ENCODE results near the gene FAM210A.

Gene FAM210A

DNA sequence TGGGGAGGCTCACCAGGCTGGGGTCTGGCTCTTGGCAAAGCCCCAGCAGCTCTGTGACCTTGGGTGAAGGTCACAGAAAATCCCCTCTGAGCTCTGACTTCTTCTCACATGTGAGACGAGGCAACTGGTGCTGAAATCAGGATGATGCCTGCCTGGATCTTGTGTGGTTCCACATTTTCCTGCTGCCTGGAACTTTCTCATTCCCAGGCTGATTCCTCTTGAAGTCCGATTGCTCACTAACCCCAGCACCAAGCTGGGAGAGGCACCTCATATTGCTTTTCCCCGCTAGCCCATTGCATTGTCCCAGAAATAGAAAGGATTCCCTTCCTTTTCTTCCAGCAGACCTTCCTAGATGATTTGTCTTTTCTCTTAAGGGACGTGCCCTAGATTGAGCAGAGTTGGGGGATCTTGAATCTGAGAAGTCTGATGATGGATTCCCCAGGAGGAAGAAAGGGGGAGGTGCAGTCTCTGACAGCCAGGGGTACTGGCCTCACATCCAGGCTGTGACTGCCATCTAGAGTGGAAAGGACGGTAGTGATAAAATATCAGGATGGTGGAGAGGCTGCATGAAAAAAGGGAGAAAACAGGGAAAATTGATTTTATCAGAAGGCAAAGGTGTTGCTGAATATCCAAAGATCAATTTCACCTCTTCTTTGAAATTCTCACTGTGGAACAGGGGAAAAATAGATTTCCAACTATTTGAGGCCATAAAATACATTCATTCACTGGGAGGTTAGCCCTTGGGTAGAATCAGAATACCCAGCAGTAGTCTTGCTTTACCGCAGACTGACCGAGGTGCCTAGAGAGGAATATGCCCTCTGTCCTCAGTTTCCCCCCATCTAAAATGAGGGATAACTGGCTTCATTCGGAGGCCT lies 96.3 kb downstream of the FAM210A start:
- peak; percentile 60 for DNase-seq (ENCODE audit: low read depth)
- no peak overlapping the region for H3K4me3 ChIP-seq (ENCODE audit: control insufficient read depth, low read depth, low read length)
- TF ChIP-seq, protein P1, sequence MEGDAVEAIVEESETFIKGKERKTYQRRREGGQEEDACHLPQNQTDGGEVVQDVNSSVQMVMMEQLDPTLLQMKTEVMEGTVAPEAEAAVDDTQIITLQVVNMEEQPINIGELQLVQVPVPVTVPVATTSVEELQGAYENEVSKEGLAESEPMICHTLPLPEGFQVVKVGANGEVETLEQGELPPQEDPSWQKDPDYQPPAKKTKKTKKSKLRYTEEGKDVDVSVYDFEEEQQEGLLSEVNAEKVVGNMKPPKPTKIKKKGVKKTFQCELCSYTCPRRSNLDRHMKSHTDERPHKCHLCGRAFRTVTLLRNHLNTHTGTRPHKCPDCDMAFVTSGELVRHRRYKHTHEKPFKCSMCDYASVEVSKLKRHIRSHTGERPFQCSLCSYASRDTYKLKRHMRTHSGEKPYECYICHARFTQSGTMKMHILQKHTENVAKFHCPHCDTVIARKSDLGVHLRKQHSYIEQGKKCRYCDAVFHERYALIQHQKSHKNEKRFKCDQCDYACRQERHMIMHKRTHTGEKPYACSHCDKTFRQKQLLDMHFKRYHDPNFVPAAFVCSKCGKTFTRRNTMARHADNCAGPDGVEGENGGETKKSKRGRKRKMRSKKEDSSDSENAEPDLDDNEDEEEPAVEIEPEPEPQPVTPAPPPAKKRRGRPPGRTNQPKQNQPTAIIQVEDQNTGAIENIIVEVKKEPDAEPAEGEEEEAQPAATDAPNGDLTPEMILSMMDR (conservative IDR thresholded peaks at IDR 0.05; ENCODE audit: control insufficient read depth, insufficient read depth, low read depth, low read length): peak; percentile 73

GRCh38 chr18:13628211-13628610 lies 98.1 kb downstream of the FAM210A start:
- no peak for DNase-seq (ENCODE audit: low read depth)
- no peak overlapping the region for H3K4me3 ChIP-seq (ENCODE audit: control insufficient read depth, low read depth, low read length)
- TF ChIP-seq, protein P1 (conservative IDR thresholded peaks at IDR 0.05; ENCODE audit: control insufficient read depth, insufficient read depth, low read depth, low read length): no peak

DNA sequence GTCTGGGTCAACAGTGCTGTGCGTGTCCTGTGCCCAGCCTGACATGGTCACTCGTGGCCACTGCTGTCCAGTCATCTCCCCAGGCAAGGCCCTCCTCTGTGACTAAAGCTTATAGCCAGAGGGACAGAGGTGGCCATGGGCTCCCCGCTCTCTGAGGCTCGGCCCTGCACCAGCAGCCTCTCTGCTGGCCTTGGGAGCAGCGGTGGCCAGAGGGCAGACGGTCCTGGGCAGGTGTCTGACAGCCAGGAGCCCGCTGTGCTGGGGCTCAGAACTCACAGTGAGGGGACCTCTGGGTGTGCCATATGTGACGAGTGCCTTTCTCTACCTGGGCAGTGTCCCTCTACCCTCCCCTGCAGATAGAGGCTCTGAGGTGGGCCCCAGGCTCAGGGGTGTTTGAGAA lies 98.7 kb downstream of the FAM210A start:
- TF ChIP-seq, protein P1 (conservative IDR thresholded peaks at IDR 0.05; ENCODE audit: control insufficient read depth, insufficient read depth, low read depth, low read length): no peak
- no peak for DNase-seq (ENCODE audit: low read depth)
- H3K4me3 ChIP-seq (ENCODE audit: control insufficient read depth, low read depth, low read length): no peak overlapping the region

GRCh38 chr18:13626544-13626908 lies 99.8 kb downstream of the FAM210A start:
- no peak for DNase-seq (ENCODE audit: low read depth)
- TF ChIP-seq, protein P1 (conservative IDR thresholded peaks at IDR 0.05; ENCODE audit: control insufficient read depth, insufficient read depth, low read depth, low read length): no peak
- H3K4me3 ChIP-seq (ENCODE audit: control insufficient read depth, low read depth, low read length): no peak overlapping the region

DNA sequence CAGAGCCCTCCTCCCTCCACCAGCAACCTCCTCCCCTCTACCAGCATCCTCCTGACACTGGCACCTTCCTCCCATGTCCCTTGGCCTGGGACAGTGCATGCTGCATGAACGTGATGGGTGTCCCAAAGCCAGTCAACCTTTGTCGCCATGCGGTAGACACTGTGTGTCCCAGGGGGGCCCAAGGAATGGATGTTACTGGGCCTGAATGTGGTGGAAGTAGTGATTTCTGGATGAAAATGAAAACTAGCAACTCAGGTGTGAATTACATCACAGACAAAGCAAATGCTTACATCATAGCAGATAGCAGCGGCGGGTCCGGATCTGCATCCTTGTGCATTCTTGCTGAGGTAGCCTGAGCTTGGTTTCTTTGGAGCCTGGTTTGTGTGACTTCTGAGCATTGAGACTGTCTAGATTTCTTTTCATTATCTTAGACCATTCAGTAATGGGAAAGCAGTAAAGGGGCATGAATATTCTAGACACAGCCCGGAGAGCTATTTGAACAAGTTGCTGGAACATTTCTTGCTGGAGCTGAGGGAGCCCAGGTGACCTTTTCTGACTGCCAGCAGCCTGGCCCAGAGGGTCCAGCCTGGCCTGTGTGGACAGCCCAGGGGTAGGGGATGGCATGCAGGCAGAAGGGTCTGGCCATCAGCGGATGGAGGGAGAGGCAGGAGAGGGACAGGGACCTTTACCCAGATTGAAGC lies 100.4 kb downstream of the FAM210A start:
- no peak for DNase-seq (ENCODE audit: low read depth)
- H3K4me3 ChIP-seq (ENCODE audit: control insufficient read depth, low read depth, low read length): no peak overlapping the region
- TF ChIP-seq, protein P1 (conservative IDR thresholded peaks at IDR 0.05; ENCODE audit: control insufficient read depth, insufficient read depth, low read depth, low read length): no peak

DNA sequence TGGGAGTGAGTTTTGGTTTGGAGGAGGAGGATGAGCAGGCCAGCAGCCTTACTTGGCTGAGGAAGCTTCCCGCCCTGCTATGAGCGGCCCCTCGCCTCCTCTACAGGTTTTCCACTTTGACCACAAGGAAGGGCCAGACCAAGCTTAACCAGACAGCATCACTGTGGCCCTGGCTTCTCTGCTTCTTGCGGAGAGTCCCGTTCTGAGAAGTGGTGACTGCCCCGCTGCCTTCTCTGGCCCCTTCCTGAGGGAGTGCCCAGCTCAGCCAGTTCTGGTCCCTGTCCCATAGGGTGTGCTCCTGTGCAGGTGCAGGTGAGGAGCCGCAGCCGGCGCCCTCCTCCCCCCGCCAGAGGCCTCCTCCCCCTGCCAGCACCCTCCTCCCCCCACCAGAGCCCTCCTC lies 101.0 kb downstream of the FAM210A start:
- no peak for DNase-seq (ENCODE audit: low read depth)
- no peak overlapping the region for H3K4me3 ChIP-seq (ENCODE audit: control insufficient read depth, low read depth, low read length)
- TF ChIP-seq, protein P1 (conservative IDR thresholded peaks at IDR 0.05; ENCODE audit: control insufficient read depth, insufficient read depth, low read depth, low read length): no peak

Measured in fibroblast of mammary gland (primary cell).